ENCODE data around the gene LRRC3C. TPM values are rescaled to one million over a fixed set of nuclear protein-coding genes. Genes with fewer than 3 reads are reported as not detected.

The LRRC3C gene
- total RNA-seq, 1 donor from 2014 or later = not detected

GRCh38 chr17:39973496-39973895 is 46.0 kb downstream of the LRRC3C start:
- H3K4me3 ChIP-seq (ENCODE audit: low read length in 3 of 3) = no peak overlapping the region

GRCh38 chr17:39974433-39974832 is 46.9 kb downstream of the LRRC3C start:
- H3K9ac ChIP-seq (ENCODE audit: low read depth in 1 of 3, low read length in 3 of 3) = no peak overlapping the region
- H3K9me3 ChIP-seq (ENCODE audit: control insufficient read depth in 3 of 3, low read length in 3 of 3) = no peaks in the 10 kb centered on the region
- H3K4me1 ChIP-seq (ENCODE audit: control insufficient read depth in 3 of 3, insufficient read depth in 3 of 3, low read length in 3 of 3) = peaks cover 0 to 5% (median under 1%) of the 10 kb centered on the region in 3 donors
- H3K27ac ChIP-seq (ENCODE audit: low read depth, low read length) = no peak overlapping the region
- no peak overlapping the region for H3K4me3 ChIP-seq (ENCODE audit: low read length in 3 of 3)
- no peaks in the 10 kb centered on the region for H3K36me3 ChIP-seq (ENCODE audit: control insufficient read depth in 3 of 3, insufficient read depth in 3 of 3, low read length in 3 of 3)
- H3K27me3 ChIP-seq (ENCODE audit: control insufficient read depth in 3 of 3, insufficient read depth in 3 of 3, low read length in 3 of 3) = peaks cover 4 to 15% (median 11%) of the 10 kb centered on the region in 3 donors

More at GRCh38 chr17:39973496-39973895, 46.0 kb downstream of the LRRC3C start:
- no peak overlapping the region for H3K27ac ChIP-seq (ENCODE audit: low read depth, low read length)
- H3K4me1 ChIP-seq (ENCODE audit: control insufficient read depth in 3 of 3, insufficient read depth in 3 of 3, low read length in 3 of 3) = no peaks in the 10 kb centered on the region
- no peaks in the 10 kb centered on the region for H3K36me3 ChIP-seq (ENCODE audit: control insufficient read depth in 3 of 3, insufficient read depth in 3 of 3, low read length in 3 of 3)
- no peak overlapping the region for H3K9ac ChIP-seq (ENCODE audit: low read depth in 1 of 3, low read length in 3 of 3)
- H3K9me3 ChIP-seq (ENCODE audit: control insufficient read depth in 3 of 3, low read length in 3 of 3) = no peaks in the 10 kb centered on the region
- H3K27me3 ChIP-seq (ENCODE audit: control insufficient read depth in 3 of 3, insufficient read depth in 3 of 3, low read length in 3 of 3) = peaks cover 4 to 15% (median 11%) of the 10 kb centered on the region in 3 donors

GRCh38 chr17:39975801-39976200 is 48.3 kb downstream of the LRRC3C start:
- peaks cover 0 to 1% (median 0%) of the 10 kb centered on the region in 3 donors for H3K36me3 ChIP-seq (ENCODE audit: control insufficient read depth in 3 of 3, insufficient read depth in 3 of 3, low read length in 3 of 3)
- H3K4me1 ChIP-seq (ENCODE audit: control insufficient read depth in 3 of 3, insufficient read depth in 3 of 3, low read length in 3 of 3) = peaks cover 6 to 13% (median 7%) of the 10 kb centered on the region in 3 donors
- H3K27me3 ChIP-seq (ENCODE audit: control insufficient read depth in 3 of 3, insufficient read depth in 3 of 3, low read length in 3 of 3) = peaks cover 0 to 8% (median 8%) of the 10 kb centered on the region in 3 donors
- H3K27ac ChIP-seq (ENCODE audit: low read depth, low read length) = no peak overlapping the region
- no peak overlapping the region for H3K4me3 ChIP-seq (ENCODE audit: low read length in 3 of 3)
- H3K9ac ChIP-seq (ENCODE audit: low read depth in 1 of 3, low read length in 3 of 3) = no peak overlapping the region
- H3K9me3 ChIP-seq (ENCODE audit: control insufficient read depth in 3 of 3, low read length in 3 of 3) = no peaks in the 10 kb centered on the region

GRCh38 chr17:39979016-39979670 is 51.6 kb downstream of the LRRC3C start:
- Histone ChIP-seq H3K27ac (ENCODE audit: low read depth, low read length) (no peak overlapping the region), H3K4me1 (ENCODE audit: control insufficient read depth in 3 of 3, insufficient read depth in 3 of 3, low read length in 3 of 3) (peaks cover 17 to 32% (median 24%) of the 10 kb centered on the region in 3 donors), H3K9me3 (ENCODE audit: control insufficient read depth in 3 of 3, low read length in 3 of 3) (no peaks in the 10 kb centered on the region), H3K4me3 (ENCODE audit: low read length in 3 of 3) (peak overlapping the region in 1 of 3 donors; percentile 99), H3K36me3 (ENCODE audit: control insufficient read depth in 3 of 3, insufficient read depth in 3 of 3, low read length in 3 of 3) (peaks cover under 1 to 6% (median 3%) of the 10 kb centered on the region in 3 donors), H3K27me3 (ENCODE audit: control insufficient read depth in 3 of 3, insufficient read depth in 3 of 3, low read length in 3 of 3) (peaks cover 0 to 5% (median 5%) of the 10 kb centered on the region in 3 donors), H3K9ac (ENCODE audit: low read depth in 1 of 3, low read length in 3 of 3) (no peak overlapping the region)

- H3K9ac ChIP-seq (ENCODE audit: low read depth in 1 of 3, low read length in 3 of 3) = peak overlapping the region; percentile 82 to 99 (median 98)
- H3K27ac ChIP-seq (ENCODE audit: low read depth, low read length) = peak overlapping the region; percentile 98
- H3K4me3 ChIP-seq (ENCODE audit: low read length in 3 of 3) = peak overlapping the region; percentile 93 to 99 (median 96)
- peaks cover 17 to 36% (median 24%) of the 10 kb centered on the region in 3 donors for H3K4me1 ChIP-seq (ENCODE audit: control insufficient read depth in 3 of 3, insufficient read depth in 3 of 3, low read length in 3 of 3)
- no peaks in the 10 kb centered on the region for H3K9me3 ChIP-seq (ENCODE audit: control insufficient read depth in 3 of 3, low read length in 3 of 3)
- peaks cover 8 to 13% (median 11%) of the 10 kb centered on the region in 3 donors for H3K36me3 ChIP-seq (ENCODE audit: control insufficient read depth in 3 of 3, insufficient read depth in 3 of 3, low read length in 3 of 3)
- H3K27me3 ChIP-seq (ENCODE audit: control insufficient read depth in 3 of 3, insufficient read depth in 3 of 3, low read length in 3 of 3) = peaks cover 0 to 5% (median 0%) of the 10 kb centered on the region in 3 donors
Observed at GRCh38 chr17:39979893-39980350, 52.4 kb downstream of the LRRC3C start.

GRCh38 chr17:39980351-39981206 is 53.0 kb downstream of the LRRC3C start, which contains the start of gene PSMD3:
Gene PSMD3 (plus strand): TSS chr17:39980807. CDS start chr17:39980971, 164 bp downstream.
- H3K27ac ChIP-seq (ENCODE audit: low read depth, low read length) = peak within 1 kb of the TSS; percentile 98
- H3K9me3 ChIP-seq (ENCODE audit: control insufficient read depth in 3 of 3, low read length in 3 of 3) = no peaks in the 10 kb centered on the region
- H3K4me3 ChIP-seq (ENCODE audit: low read length in 3 of 3) = peak within 1 kb of the TSS; percentile 93 to 99 (median 96)
- peaks cover 0 to 4% (median 0%) of the 10 kb centered on the region in 3 donors for H3K27me3 ChIP-seq (ENCODE audit: control insufficient read depth in 3 of 3, insufficient read depth in 3 of 3, low read length in 3 of 3)
- H3K4me1 ChIP-seq (ENCODE audit: control insufficient read depth in 3 of 3, insufficient read depth in 3 of 3, low read length in 3 of 3) = peaks cover 17 to 36% (median 24%) of the 10 kb centered on the region in 3 donors
- H3K36me3 ChIP-seq (ENCODE audit: control insufficient read depth in 3 of 3, insufficient read depth in 3 of 3, low read length in 3 of 3) = peaks cover 15 to 20% (median 17%) of the 10 kb centered on the region in 3 donors
- H3K9ac ChIP-seq (ENCODE audit: low read depth in 1 of 3, low read length in 3 of 3) = peak within 1 kb of the TSS; percentile 98 to 99 (median 99)

GRCh38 chr17:39981207-39981741 is 53.7 kb downstream of the LRRC3C start:
- peak overlapping the region; percentile 98 for H3K27ac ChIP-seq (ENCODE audit: low read depth, low read length)
- H3K9me3 ChIP-seq (ENCODE audit: control insufficient read depth in 3 of 3, low read length in 3 of 3) = no peaks in the 10 kb centered on the region
- no peaks in the 10 kb centered on the region for H3K27me3 ChIP-seq (ENCODE audit: control insufficient read depth in 3 of 3, insufficient read depth in 3 of 3, low read length in 3 of 3)
- H3K9ac ChIP-seq (ENCODE audit: low read depth in 1 of 3, low read length in 3 of 3) = peak overlapping the region; percentile 98 to 99 (median 99)
- peaks cover 17 to 36% (median 24%) of the 10 kb centered on the region in 3 donors for H3K4me1 ChIP-seq (ENCODE audit: control insufficient read depth in 3 of 3, insufficient read depth in 3 of 3, low read length in 3 of 3)
- H3K36me3 ChIP-seq (ENCODE audit: control insufficient read depth in 3 of 3, insufficient read depth in 3 of 3, low read length in 3 of 3) = peaks cover 22 to 27% (median 24%) of the 10 kb centered on the region in 3 donors
- peak overlapping the region; percentile 93 to 99 (median 96) for H3K4me3 ChIP-seq (ENCODE audit: low read length in 3 of 3)

- Histone ChIP-seq H3K27me3 (ENCODE audit: control insufficient read depth in 3 of 3, insufficient read depth in 3 of 3, low read length in 3 of 3) (no peaks in the 10 kb centered on the region), H3K4me1 (ENCODE audit: control insufficient read depth in 3 of 3, insufficient read depth in 3 of 3, low read length in 3 of 3) (peaks cover 17 to 36% (median 24%) of the 10 kb centered on the region in 3 donors), H3K36me3 (ENCODE audit: control insufficient read depth in 3 of 3, insufficient read depth in 3 of 3, low read length in 3 of 3) (peaks cover 28 to 33% (median 30%) of the 10 kb centered on the region in 3 donors), H3K9ac (ENCODE audit: low read depth in 1 of 3, low read length in 3 of 3) (peak overlapping the region; percentile 98 to 99 (median 99)), H3K27ac (ENCODE audit: low read depth, low read length) (peak overlapping the region; percentile 98), H3K4me3 (ENCODE audit: low read length in 3 of 3) (peak overlapping the region; percentile 93 to 99 (median 96)), H3K9me3 (ENCODE audit: control insufficient read depth in 3 of 3, low read length in 3 of 3) (no peaks in the 10 kb centered on the region)
Observed at GRCh38 chr17:39981766-39982375, 54.3 kb downstream of the LRRC3C start.

- H3K36me3 ChIP-seq (ENCODE audit: control insufficient read depth in 3 of 3, insufficient read depth in 3 of 3, low read length in 3 of 3) = peaks cover 86 to 92% (median 91%) of the 10 kb centered on the region in 3 donors
- H3K4me3 ChIP-seq (ENCODE audit: low read length in 3 of 3) = no peak overlapping the region
- no peaks in the 10 kb centered on the region for H3K9me3 ChIP-seq (ENCODE audit: control insufficient read depth in 3 of 3, low read length in 3 of 3)
- H3K4me1 ChIP-seq (ENCODE audit: control insufficient read depth in 3 of 3, insufficient read depth in 3 of 3, low read length in 3 of 3) = peaks cover 0 to 5% (median 4%) of the 10 kb centered on the region in 3 donors
- H3K27ac ChIP-seq (ENCODE audit: low read depth, low read length) = no peak overlapping the region
- no peak overlapping the region for H3K9ac ChIP-seq (ENCODE audit: low read depth in 1 of 3, low read length in 3 of 3)
- no peaks in the 10 kb centered on the region for H3K27me3 ChIP-seq (ENCODE audit: control insufficient read depth in 3 of 3, insufficient read depth in 3 of 3, low read length in 3 of 3)
Observed at GRCh38 chr17:39988206-39988810, 60.8 kb downstream of the LRRC3C start.
